K562 (cell line): ENCODE results near the gene SYNPR. TPM values are rescaled to one million over a fixed set of nuclear protein-coding genes. Genes with fewer than 3 reads are reported as not detected.
A peak's percentile ranks its signal among the peaks of the same experiment; 100 is the strongest.

ENCODE experiments used
- ATAC-seq: fragments of 200-7000 bp; cut with Tn5 transposase; 3 replicates; pipeline ENCODE4 v1.9.1; 2020; ENCODE audit warnings: moderate library complexity
- BruUV-seq: library from RNA; stranded (reverse); fragments of 400-500 nt; replicated peaks from 2 replicates; lab custom pipeline; 2021; lab: Mats Ljungman, UMichigan
- CTCF ChIA-PET: fragments of 300-600 bp; formaldehyde crosslinking; extraction: SDS; loops from one replicate; lab custom pipeline; 2021; ENCODE audit warnings: low intra/inter-chr PET ratio; lab: Yijun Ruan, JAX
- POLR2A ChIA-PET: fragments of 300-600, 350-650 bp; sonication (Branson Sonifier 250); formaldehyde crosslinking; extraction: SDS; loops from one replicate; lab custom pipeline; 2021; ENCODE audit warnings: antibody characterized with exemption, inconsistent platforms; lab: Yijun Ruan, JAX
- DNase-seq, 4 experiments: peaks; one replicate each; pipeline versions ENCODE4 v3.0.0 to v3.0.0-alpha.2; 2011 to 2018; ENCODE audit warnings: low spot score in 3 of 4, mixed read lengths in 3 of 4; ENCODE audit errors: extremely low read depth in 1 of 4
- FAIRE-seq: peaks from 2 replicates; lab custom pipeline; 2011; peaks lifted over from hg19 to GRCh38; lab: Jason Lieb, UNC
- H2AFZ ChIP-seq: 2 replicates; pipeline ENCODE4 v1.6.0; 2011; ENCODE audit warnings: low read depth, low read length, control low read depth, inconsistent platforms
- H3K27ac ChIP-seq: fragments of 200-600 bp; 3 replicates; pipeline ENCODE4 v1.8.0; 2011; ENCODE audit warnings: low read depth, mild to moderate bottlenecking, control low read depth, inconsistent platforms, low read length, moderate library complexity, mixed read lengths; ENCODE audit errors: extremely low read depth
- H3K27me3 ChIP-seq, 2 experiments: fragments of 300-600 bp in 1 of 2; 2 replicates in 1 of 2; 3 replicates in 1 of 2; pipeline versions ENCODE4 v1.6.0 to v1.8.0; 2011; ENCODE audit warnings: inconsistent platforms in 2 of 2, low read length in 2 of 2, mild to moderate bottlenecking in 1 of 2, mixed read lengths in 1 of 2, moderate library complexity in 1 of 2; ENCODE audit not compliant: control insufficient read depth in 2 of 2, insufficient read depth in 2 of 2
- H3K36me3 ChIP-seq: fragments of 300-600 bp; 3 replicates; pipeline ENCODE4 v1.8.0; 2011; ENCODE audit warnings: mild to moderate bottlenecking, low read length, inconsistent platforms; ENCODE audit not compliant: control insufficient read depth, insufficient read depth
- H3K4me1 ChIP-seq, 2 experiments: fragments of 200-600 bp in 1 of 2; replicated peaks in 1 of 2; 2 replicates in 1 of 2; 3 replicates in 1 of 2; pipeline versions ENCODE4 v1.5.1 to v1.8.0; 2011; ENCODE audit warnings: inconsistent platforms in 2 of 2, low read length in 2 of 2, mild to moderate bottlenecking in 1 of 2, mixed read lengths in 1 of 2, moderate library complexity in 1 of 2; ENCODE audit not compliant: control insufficient read depth in 2 of 2, insufficient read depth in 2 of 2
- H3K4me2 ChIP-seq: 2 replicates; pipeline ENCODE4 v1.6.1; 2011; ENCODE audit warnings: low read length, control low read depth, inconsistent platforms, mixed read lengths; ENCODE audit not compliant: insufficient read depth
- H3K4me3 ChIP-seq: fragments of 200-600 bp; sonication (generic), shearing (Covaris generic); 2 replicates; pipeline ENCODE4 v1.5.1; 2016; ENCODE audit warnings: control low read depth, inconsistent platforms
- H3K79me2 ChIP-seq: fragments of 200-600 bp; 3 replicates; pipeline ENCODE4 v1.8.0; 2011; ENCODE audit warnings: low read length, inconsistent platforms; ENCODE audit not compliant: control insufficient read depth, insufficient read depth
- H3K9ac ChIP-seq, 2 experiments: 2 replicates each; pipeline versions ENCODE4 v1.6.0 to v1.6.1; 2011; ENCODE audit warnings: low read depth in 2 of 2, low read length in 2 of 2, control low read depth in 1 of 2, inconsistent platforms in 1 of 2, mild to moderate bottlenecking in 1 of 2, mixed read lengths in 1 of 2; ENCODE audit not compliant: insufficient read depth in 1 of 2
- H3K9me1 ChIP-seq: one replicate; pipeline ENCODE4 v1.6.0; 2011; ENCODE audit warnings: inconsistent platforms, mild to moderate bottlenecking, low read length, moderate library complexity; ENCODE audit not compliant: control insufficient read depth, insufficient read depth
- H3K9me3 ChIP-seq: replicated peaks from 2 replicates; pipeline ENCODE4 v1.5.1; 2011; ENCODE audit warnings: low read depth, low read length, inconsistent platforms; ENCODE audit not compliant: control insufficient read depth, insufficient read depth
- H4K20me1 ChIP-seq: replicated peaks from 2 replicates; pipeline ENCODE4 v1.6.1; 2011; ENCODE audit warnings: low read length, inconsistent platforms, mixed read lengths; ENCODE audit not compliant: control insufficient read depth, insufficient read depth
- EHMT2 ChIP-seq: fragments of 450-650 bp; IDR thresholded peaks from 2 replicates; pipeline ENCODE4 v1.6.1; 2018; ENCODE audit warnings: antibody characterized with exemption
- MCM3 ChIP-seq: fragments of 450-650 bp; IDR thresholded peaks from 2 replicates; pipeline ENCODE4 v1.6.1; 2016
- ZNF717 ChIP-seq: fragments of 250-450 bp; sonication (Bioruptor Pico); IDR thresholded peaks from 2 replicates; pipeline ENCODE4 v1.5.0; 2021
- ZZZ3 ChIP-seq: fragments of 450-650 bp; IDR thresholded peaks from 2 replicates; pipeline ENCODE4 v1.6.1; 2016; ENCODE audit warnings: antibody characterized with exemption, mild to moderate bottlenecking, moderate library complexity
- WGBS: fragments of 100-300 bp; shearing (Covaris generic); methylation state at CpG from one replicate; pipeline ENCODE4 v1.1.6; 2016; ENCODE audit warnings: low coverage, mixed read lengths; ENCODE audit not compliant: insufficient coverage; ENCODE audit errors: missing lambda C conversion rate; 5-methylcytosine and 5-hydroxymethylcytosine counted together
- in situ Hi-C: fragments of 300-500 bp; cut with MboI; formaldehyde crosslinking; loops from 4 replicates; pipeline ENCODE4 v1.15.0; 2018; ENCODE audit warnings: inconsistent platforms, mixed read lengths
- intact Hi-C: fragments of 100-400 bp; cut with micrococcal nuclease; formaldehyde crosslinking; loops from 2 replicates; pipeline ENCODE4 v1.14.2; 2022
- polyA plus RNA-seq, 8 experiments: library from polyadenylated mRNA; depleted of rRNA in 4 of 8; stranded (reverse) in 5 of 8; unstranded in 3 of 8; fragments of >200 nt; fragmentation: Nextera tagmentation in 2 of 8; fragmentation: Illumina TruSeq in 1 of 8; extraction: Ambion mirVana in 2 of 8; extraction: Trizol in 1 of 8; gene quantifications; 2 replicates each; pipeline versions ENCODE4 v1.2.1 to v1.2.3, GENCODE V29; 2011 to 2014; ENCODE audit warnings: inconsistent platforms in 1 of 8, missing spikeins in 1 of 8
- total RNA-seq, 7 experiments: library from RNA; depleted of rRNA in 6 of 7; stranded (reverse); fragments of >200 nt in 6 of 7; fragmentation: Illumina TruSeq in 2 of 7; extraction: Trizol in 2 of 7; gene quantifications; 2 replicates each; pipeline versions ENCODE4 v1.2.1 to v1.2.3, GENCODE V29; 2011 to 2021; ENCODE audit warnings: low replicate concordance in 1 of 7
- TF ChIP-seq, protein P1 (sequence below), 2 experiments: fragments of 450-650 bp; formaldehyde crosslinking in 1 of 2; IDR thresholded peaks; 2 replicates each; pipeline versions ENCODE4 v1.4.0 to v1.6.1; 2014 to 2020; ENCODE audit warnings: mild to moderate bottlenecking in 2 of 2, borderline replicate concordance in 1 of 2, low read depth in 1 of 2

Gene SYNPR
- total and polyA plus RNA-seq, 9 of the 15 experiments (the other 6 are each of a cell fraction or from before 2014, with no cell fraction given), result not detected

DNA sequence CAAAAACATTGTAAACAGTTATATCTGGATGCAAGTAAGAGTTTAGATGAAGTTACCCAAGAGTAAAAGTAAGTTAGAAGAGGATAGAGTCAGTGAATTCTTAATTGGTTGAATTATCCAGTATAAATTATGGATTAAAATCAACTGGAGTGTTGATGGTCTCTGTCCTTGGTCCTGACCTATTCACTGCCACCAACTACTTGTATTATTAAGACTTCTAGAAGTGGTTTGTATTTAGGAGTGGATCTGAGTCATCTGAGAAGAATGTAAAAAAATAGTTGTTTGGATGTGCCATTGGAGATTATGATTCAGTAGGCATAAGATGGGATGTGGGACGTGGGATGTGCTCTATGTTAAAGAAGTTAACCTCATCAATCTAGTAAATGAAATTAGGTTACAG is 86.4 kb downstream of the SYNPR start:
- intact Hi-C loops (no loop called here), in situ Hi-C loops (no loop called here)
- ChIA-PET CTCF (no interaction called here), POLR2A (no interaction called here)
- no peak overlapping the region for H3K27ac ChIP-seq
- no peak overlapping the region for H2AFZ ChIP-seq
- no peak for TF ChIP-seq MCM3
- TF ChIP-seq ZNF717 (CRISPR knock-in tag), result no peak
- TF ChIP-seq, protein P1, sequence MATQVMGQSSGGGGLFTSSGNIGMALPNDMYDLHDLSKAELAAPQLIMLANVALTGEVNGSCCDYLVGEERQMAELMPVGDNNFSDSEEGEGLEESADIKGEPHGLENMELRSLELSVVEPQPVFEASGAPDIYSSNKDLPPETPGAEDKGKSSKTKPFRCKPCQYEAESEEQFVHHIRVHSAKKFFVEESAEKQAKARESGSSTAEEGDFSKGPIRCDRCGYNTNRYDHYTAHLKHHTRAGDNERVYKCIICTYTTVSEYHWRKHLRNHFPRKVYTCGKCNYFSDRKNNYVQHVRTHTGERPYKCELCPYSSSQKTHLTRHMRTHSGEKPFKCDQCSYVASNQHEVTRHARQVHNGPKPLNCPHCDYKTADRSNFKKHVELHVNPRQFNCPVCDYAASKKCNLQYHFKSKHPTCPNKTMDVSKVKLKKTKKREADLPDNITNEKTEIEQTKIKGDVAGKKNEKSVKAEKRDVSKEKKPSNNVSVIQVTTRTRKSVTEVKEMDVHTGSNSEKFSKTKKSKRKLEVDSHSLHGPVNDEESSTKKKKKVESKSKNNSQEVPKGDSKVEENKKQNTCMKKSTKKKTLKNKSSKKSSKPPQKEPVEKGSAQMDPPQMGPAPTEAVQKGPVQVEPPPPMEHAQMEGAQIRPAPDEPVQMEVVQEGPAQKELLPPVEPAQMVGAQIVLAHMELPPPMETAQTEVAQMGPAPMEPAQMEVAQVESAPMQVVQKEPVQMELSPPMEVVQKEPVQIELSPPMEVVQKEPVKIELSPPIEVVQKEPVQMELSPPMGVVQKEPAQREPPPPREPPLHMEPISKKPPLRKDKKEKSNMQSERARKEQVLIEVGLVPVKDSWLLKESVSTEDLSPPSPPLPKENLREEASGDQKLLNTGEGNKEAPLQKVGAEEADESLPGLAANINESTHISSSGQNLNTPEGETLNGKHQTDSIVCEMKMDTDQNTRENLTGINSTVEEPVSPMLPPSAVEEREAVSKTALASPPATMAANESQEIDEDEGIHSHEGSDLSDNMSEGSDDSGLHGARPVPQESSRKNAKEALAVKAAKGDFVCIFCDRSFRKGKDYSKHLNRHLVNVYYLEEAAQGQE (IDR thresholded peaks at IDR 0.05; ENCODE audit: borderline replicate concordance), result peak; percentile 79
- TF ChIP-seq, protein P1 (CRISPR knock-in tag; IDR thresholded peaks at IDR 0.05; ENCODE audit: low read depth), result no peak
- TF ChIP-seq ZZZ3, result no peak
- 0 out of 2 replicates have a peak, but pooled peaks have one; percentile 35 for TF ChIP-seq EHMT2
- ATAC-seq (no peak), DNase-seq (no peak), FAIRE-seq (no peak)
- no peaks in the 10 kb centered on the region for H3K9me3 ChIP-seq
- H3K79me2 ChIP-seq, result no peaks in the 10 kb centered on the region
- H3K4me3 ChIP-seq, result no peak overlapping the region
- no peaks in the 10 kb centered on the region for H3K4me1 ChIP-seq
- no peaks in the 10 kb centered on the region for H3K27me3 ChIP-seq
- no peak overlapping the region for H3K9ac ChIP-seq
- no peaks in the 10 kb centered on the region for H4K20me1 ChIP-seq
- no TSS peak for BruUV-seq
- H3K4me2 ChIP-seq, result no peak overlapping the region
- H3K9me1 ChIP-seq, result no peaks in the 10 kb centered on the region
- 0% methylated on average over 1 of the region's 1 CpG for WGBS
- no peaks in the 10 kb centered on the region for H3K36me3 ChIP-seq
